ENCODE results near the gene MUC6. TPM values are rescaled to one million over a fixed set of nuclear protein-coding genes. Genes with fewer than 3 reads are reported as not detected.

Gene MUC6
- polyA plus RNA-seq, 12 donors = 0.10 to 1.4 (median 0.31) TPM; not detected in 2

- no peak for DNase-seq
Measured at GRCh38 chr11:1008001-1008802, 28.3 kb downstream of the MUC6 start.

- no peak for DNase-seq
Measured at GRCh38 chr11:1007279-1007678, 29.2 kb downstream of the MUC6 start.

DNA sequence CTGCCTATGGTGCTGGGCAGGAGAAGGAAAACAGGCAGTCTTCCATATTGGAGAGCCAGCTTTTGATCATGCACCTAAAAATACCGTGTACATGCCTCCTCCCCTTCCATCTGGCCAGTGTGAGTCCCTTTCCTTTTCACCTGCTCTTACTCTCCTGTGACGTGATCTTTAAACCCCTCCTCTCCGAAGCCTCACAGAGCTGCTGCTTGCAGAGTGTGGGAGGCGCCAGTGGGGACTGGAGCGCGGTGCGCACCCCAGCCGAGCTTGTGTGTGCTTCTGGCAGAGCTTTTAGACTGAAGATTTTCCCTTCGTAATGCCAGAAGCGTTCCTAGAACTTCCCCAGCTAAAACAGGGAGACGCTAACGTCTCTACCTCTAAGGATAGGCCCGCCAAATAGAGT lies 29.8 kb downstream of the MUC6 start:
- DNase-seq = peak; percentile 50

DNA sequence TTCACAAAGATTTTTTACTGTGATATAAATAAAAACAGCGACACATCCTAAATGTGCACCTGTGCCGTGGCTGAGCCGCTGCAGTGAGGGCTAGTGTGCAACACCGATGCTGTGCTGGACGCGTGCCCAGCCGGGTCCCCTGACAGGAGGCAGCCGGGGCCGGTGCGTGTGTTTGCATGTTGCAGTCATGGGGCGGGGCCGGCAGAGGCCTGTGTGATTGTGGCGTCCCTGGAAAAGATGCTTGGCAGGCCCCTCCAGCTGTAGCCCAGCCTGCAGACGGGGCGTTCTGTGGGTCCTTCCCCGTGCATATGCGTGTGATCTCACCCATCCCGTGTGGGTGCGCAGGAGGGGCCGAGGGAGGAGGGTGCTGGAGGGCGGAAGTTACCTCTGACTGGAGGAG lies 30.6 kb downstream of the MUC6 start:
- DNase-seq = peak; percentile 56

DNA sequence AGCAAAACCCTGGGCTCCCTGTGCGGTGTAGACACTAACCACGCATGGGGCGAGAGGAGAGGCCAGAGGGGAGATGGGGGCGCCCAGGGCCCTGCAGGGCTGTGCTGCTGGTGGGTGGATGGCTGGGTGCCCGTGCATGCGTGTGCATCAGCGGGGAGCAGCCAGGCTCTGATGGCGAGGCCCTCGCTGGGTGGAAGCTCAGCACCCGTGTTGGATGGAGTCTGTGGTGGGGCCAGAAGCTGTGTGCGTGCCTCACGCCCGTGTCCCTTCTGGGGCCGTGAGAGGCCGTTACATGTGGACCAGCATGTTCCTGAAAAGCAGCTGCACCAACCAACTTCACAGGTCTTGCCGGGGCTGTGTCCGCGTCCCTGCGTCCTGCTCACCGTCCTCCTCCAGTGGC lies 33.4 kb downstream of the MUC6 start:
- DNase-seq = no peak

- no peak for DNase-seq
Measured at GRCh38 chr11:1002406-1002984, 34.0 kb downstream of the MUC6 start.

- no peak for DNase-seq
Measured at GRCh38 chr11:1001617-1002405, 34.7 kb downstream of the MUC6 start.

- no peak for DNase-seq
Measured at GRCh38 chr11:1000357-1001278, 35.9 kb downstream of the MUC6 start.

- no peak for DNase-seq
Measured at GRCh38 chr11:999009-999408, 37.5 kb downstream of the MUC6 start.

GRCh38 chr11:997907-998306 lies 38.6 kb downstream of the MUC6 start:
- DNase-seq = no peak

DNA sequence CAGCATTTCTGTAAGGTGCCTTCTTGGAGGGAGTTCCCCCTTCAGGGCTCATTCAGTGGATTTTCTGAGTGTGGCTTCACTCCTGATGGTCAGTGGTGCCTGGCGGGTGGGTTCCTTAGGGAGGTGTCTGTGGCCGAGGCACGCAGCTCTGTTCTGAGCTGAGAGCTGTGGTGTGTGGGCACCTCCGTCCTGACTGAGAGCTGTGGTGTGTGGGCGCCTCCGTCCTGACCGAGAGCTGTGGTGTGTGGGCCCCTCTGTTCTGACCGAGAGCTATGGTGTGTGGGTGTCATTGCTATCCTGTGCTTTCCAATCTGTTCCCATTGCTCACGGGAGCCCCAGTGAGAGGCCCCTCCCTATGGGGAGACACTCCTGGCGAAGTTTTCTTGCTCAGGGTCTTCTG lies 39.8 kb downstream of the MUC6 start:
- no peak for DNase-seq

GRCh38 chr11:995752-996420 lies 40.6 kb downstream of the MUC6 start:
- no peak for DNase-seq

GRCh38 chr11:995044-995751 lies 41.3 kb downstream of the MUC6 start:
- no peak for DNase-seq

GRCh38 chr11:993632-994167 lies 42.8 kb downstream of the MUC6 start:
- DNase-seq = no peak

GRCh38 chr11:992577-992976 lies 43.9 kb downstream of the MUC6 start:
- DNase-seq = no peak

GRCh38 chr11:991711-992307 lies 44.7 kb downstream of the MUC6 start:
- no peak for DNase-seq

GRCh38 chr11:991034-991433 lies 45.5 kb downstream of the MUC6 start:
- DNase-seq = no peak

- DNase-seq = no peak
Measured at GRCh38 chr11:990101-990500, 46.4 kb downstream of the MUC6 start.

DNA sequence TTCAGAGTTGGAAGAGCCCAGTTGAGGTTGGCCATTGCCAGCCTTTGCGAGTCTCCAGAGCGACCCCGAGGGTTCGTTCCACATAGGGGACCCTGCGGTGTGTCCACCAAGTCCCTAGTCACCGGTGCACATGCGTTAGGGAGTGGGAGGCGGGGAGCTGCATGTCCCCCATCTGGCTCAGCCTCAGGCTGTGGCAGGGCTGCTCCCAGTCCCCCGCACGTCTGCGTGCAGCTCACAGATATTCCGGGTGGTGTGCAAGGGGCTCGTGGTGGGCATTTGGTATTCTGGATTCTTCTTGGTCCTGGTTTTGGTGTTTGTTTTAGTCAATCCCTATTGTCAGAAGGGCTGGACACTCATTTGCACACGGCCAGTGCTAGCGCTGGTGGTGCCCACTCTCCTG lies 48.8 kb downstream of the MUC6 start:
- DNase-seq = no peak

- no peak for DNase-seq
Measured at GRCh38 chr11:986952-987305, 49.6 kb downstream of the MUC6 start.

All from muscle of arm (tissue), 12 donors.